Choroid plexus epithelial cell (primary cell): Measurements from ENCODE around the gene HDGF.
"Not testable (repeated sequence)": the region's sequence is repeated elsewhere in the genome, so short reads cannot be mapped to it uniquely, and the experiment has no call there.

ENCODE experiments used
- DNase-seq: peaks from one replicate; pipeline ENCODE4 v3.0.0-alpha.2; 2010; ENCODE audit warnings: low read depth
- H3K4me3 ChIP-seq: 2 replicates; pipeline ENCODE4 v1.5.1; 2011; ENCODE audit warnings: low read depth, mild to moderate bottlenecking, control low read depth, low read length, moderate library complexity
- TF ChIP-seq, protein P1 (sequence below): conservative IDR thresholded peaks from 2 replicates; pipeline ENCODE4 v1.5.1; 2011; ENCODE audit warnings: low read depth, mild to moderate bottlenecking, control low read depth, inconsistent platforms, low read length, moderate library complexity

The HDGF gene

DNA sequence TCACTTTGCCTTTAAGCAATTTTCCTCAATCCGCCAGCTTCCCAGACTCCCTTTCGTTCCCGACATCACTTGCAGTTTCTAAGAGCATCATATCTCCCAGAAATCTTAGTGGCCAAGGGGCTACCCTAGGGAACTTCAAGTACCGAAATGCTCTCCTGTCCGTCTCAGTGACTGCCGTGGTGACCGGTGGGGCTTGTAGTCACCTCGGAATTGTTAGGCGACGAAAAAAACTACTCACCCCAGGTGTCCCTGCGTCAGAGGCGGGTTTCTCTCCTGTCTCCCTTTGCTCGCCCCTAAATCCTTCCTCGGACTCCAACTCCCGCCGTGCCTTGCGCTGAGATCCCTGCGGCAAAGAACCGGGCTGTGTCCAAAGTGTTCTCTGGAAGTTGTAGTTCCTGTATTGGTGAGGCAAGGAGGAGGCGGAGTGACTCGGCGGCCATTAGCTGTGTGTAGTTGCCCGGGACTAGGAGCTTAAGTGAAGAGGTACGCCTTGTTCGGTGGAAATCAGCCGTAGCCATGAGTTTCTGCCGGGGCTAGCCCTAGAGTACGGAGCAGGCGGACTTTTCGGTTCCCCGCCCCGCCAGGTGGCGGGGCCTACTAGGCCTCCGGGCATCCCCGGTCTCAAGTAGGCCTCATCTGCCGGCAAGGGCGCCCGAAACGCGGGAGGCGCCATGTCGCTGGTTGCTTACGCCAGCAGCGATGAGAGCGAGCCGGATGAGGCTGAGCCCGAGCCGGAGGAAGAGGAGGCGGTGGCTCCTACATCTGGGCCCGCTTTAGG is 15.8 kb upstream of the HDGF start, which contains the start of gene PRCC:
Gene PRCC, plus strand, starts transcription at position 435 of the 778 bp plus-strand sequence. Its CDS starts 237 bp downstream, at position 672.
- TF ChIP-seq, protein P1, sequence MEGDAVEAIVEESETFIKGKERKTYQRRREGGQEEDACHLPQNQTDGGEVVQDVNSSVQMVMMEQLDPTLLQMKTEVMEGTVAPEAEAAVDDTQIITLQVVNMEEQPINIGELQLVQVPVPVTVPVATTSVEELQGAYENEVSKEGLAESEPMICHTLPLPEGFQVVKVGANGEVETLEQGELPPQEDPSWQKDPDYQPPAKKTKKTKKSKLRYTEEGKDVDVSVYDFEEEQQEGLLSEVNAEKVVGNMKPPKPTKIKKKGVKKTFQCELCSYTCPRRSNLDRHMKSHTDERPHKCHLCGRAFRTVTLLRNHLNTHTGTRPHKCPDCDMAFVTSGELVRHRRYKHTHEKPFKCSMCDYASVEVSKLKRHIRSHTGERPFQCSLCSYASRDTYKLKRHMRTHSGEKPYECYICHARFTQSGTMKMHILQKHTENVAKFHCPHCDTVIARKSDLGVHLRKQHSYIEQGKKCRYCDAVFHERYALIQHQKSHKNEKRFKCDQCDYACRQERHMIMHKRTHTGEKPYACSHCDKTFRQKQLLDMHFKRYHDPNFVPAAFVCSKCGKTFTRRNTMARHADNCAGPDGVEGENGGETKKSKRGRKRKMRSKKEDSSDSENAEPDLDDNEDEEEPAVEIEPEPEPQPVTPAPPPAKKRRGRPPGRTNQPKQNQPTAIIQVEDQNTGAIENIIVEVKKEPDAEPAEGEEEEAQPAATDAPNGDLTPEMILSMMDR, result no peak
- peak within 1 kb of the TSS; percentile 96 for H3K4me3 ChIP-seq

DNA sequence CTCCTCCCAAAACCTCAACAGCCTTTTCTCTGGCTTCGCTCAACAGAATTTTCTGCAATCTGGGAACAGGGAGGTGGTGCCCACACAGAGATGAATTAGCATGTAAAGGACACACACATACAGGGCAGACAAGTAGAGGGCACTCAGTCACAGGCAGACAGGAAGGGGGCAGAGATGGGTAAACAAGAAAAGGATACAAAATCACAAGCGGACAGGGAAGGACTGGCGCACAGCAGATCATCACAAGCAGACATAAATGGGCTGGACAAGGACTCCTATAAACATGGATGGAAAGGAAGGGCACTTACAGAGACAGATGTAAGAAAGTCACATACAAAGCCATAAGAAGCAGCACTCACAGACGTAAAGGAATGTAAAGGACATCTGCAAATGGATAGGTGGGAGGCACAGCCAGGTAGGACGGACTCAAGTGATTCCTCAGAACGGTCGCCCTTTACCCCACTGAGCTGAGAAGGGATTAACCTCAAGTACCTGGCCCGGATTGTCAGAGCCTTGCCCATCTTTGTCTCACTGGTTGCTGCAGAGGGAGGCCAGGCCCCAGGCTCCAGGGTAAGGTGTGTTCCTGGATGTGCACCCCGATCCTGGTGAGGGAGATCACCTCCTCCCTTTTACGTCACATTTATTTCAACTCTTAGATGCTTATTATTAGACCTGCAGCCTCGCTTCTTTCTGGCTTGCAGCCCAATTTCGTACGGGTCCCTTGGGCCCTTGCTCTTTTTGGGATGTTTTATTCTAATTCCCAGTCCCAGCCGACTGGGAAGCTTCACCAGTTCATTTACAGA is 15.0 kb upstream of the HDGF start:
- DNase-seq, result peak; percentile 34
- H3K4me3 ChIP-seq, result peak overlapping the region; percentile 96
- TF ChIP-seq, protein P1, result no peak

More for the DNA sequence above, 15.8 kb upstream of the HDGF start, which contains the start of gene PRCC:
- DNase-seq, result peak; percentile 100

DNA sequence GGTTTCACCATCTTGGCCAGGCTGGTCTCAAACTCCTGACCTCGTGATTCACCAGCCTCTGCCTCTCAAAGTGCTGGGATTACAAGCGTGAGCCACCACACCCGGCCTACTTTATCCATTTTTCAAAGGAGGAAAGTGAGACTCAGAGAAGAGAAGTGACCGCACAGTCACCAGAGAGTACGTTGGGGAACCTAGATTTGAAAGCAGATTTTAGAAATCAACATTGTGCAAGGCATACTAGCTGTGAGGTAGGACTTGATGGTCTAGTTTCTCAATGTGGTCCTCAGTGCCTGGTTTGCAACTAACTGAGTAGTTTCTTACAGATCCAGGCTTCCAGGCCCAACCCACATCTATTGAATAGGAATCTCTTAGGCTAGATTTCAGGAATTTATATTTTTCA is 14.2 kb upstream of the HDGF start:
- H3K4me3 ChIP-seq, result no peak overlapping the region
- DNase-seq, result no peak
- TF ChIP-seq, protein P1, result no peak

DNA sequence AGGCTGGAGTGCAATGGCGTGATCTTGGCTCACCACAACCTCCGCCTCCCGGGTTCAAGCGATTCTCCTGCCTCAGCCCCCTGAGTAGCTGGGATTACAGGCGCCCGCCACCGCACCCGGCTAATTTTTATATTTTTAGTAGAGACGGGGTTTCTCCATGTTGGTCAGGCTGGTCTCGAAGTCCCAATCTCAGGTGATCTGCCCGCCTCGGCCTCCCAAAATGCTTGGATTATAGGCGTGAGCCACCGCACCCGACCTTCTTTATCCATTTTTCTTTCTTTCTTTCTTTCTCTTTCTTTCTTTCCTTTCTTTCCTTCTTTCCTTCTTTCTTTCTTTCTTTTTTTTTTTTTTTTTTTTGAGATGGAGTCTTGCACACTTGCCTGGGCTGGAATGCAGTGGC is 13.7 kb upstream of the HDGF start:
- DNase-seq, H3K4me3 ChIP-seq: not testable (repeated sequence)

DNA sequence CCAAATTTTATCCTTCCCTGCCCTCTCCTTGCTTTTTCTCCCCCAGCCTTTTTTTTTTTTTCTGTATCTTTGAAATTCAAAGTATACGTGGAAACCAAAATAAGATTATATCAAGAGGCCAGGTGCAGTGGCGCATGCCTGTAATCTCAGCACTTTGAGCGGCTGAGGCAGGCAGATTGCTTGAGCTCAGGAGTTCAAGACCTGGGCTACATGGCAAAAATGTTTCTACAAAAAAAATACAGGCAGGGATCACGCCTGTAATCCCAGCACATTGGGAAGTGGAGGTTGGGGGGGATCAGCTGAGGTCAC is 9.3 kb upstream of the HDGF start:
- no peak for DNase-seq
- TF ChIP-seq, protein P1, result no peak
- no peak overlapping the region for H3K4me3 ChIP-seq

DNA sequence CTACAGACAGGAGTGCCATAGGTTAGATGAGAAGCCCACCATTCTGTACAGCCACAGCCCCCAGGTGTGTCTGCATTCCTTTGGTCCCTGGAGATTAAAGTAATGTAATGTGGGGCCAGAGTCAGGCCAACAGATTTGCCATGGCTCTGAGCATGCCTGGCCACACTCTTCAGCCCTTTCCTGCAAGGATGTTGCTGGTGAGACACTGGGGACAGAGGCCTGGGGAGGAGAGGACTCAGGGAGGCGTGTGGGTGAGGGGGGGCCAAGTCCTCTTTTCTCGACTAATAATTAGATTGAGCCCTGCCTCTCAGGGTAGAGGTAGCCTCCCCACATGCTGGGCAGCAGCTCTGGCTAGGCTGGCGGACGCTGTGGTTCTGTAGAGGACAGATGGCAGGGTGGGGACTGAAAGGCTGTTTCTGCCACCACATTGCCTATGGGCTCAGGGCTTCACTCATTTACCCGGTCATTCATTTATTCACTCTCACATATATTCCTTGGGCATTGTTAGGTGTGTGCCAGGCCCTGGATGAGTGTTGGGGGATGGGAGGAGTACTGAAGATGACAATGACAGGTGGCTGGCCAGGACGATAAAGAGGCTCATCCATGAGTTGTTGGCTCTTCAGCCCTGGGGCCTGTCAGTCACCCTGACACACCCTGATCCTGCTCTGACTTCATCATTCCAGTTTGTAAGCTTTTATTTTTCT is 8.8 kb upstream of the HDGF start:
- DNase-seq, result no peak
- TF ChIP-seq, protein P1, result no peak
- H3K4me3 ChIP-seq, result no peak overlapping the region

DNA sequence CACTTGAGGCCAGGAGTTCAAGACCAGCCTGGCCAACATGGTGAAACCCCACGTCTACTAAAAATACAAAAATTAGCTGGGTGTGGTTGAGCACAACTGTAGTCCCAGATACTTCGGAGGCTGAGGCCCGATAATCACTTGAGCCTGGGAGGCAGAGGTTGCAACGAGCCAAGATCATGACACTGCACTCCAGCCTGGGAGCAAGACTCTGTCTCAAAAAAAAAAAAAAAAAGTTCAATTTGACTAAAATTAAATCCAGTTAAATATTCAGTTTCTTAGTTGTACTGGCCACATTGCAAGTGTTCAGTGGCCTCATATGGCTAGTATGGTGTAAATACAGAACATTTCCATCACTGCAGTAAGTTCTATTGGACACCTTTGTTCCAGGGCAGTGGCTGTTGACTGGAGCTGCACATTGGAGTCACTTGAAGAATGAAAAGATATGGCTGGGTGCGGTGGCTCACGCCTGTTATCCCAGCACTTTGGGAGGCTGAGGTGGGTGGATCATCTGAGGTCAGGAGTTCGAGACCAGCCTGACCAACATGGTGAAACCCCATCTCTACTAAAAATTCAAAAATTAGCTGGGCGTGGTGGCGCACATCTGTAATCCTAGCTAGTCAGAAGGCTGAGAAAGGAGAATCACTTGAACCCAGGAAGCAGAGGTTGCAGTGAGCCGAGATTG is 6.2 kb upstream of the HDGF start:
- not testable (repeated sequence) for DNase-seq, H3K4me3 ChIP-seq
